Measurements from ENCODE around the gene SLC35F6.
"Not testable (repeated sequence)": the region's sequence is repeated elsewhere in the genome, so short reads cannot be mapped to it uniquely, and the experiment has no call there.

SLC35F6 gene

DNA sequence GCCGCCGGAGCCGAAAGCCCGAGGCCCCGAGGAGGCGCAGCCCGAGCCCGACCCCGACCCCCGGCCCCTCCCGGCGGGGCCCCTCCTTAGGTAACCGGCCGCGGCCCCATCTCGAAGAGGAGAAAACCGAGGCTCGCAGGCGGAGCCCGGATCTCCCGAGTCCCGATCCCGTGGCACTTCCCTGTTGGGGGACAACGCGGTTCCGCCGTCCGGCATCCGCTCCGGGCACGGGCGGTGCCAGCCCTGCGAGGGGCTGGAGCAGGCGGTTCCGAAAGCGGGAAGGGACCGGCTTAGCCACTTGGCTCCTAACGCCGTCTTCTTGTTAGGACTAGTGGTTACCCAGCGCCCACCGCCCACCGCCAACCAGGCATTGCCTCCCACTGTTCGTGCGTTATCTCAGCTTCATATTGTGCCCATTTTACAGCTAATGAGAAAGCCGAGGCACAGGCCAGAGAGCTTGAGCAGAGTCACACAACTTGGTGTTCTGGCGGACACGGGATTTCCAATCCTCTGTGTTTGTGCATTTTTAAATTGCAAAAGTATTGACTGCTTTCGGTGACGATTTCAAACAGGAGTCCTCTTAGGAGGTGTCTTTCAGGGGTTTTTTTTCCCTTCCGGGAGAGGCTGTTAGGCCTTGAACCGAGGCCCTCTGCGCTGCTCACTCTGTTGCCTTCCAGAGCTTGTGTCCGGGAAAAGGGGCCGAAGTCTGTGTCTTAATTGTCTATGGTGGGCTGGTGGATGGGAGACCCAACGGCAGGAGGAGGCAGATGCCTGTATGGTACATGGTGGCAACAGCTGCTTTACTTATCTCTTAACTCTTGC lies 22.3 kb downstream of the SLC35F6 start:
- DNase-seq: no peak

DNA sequence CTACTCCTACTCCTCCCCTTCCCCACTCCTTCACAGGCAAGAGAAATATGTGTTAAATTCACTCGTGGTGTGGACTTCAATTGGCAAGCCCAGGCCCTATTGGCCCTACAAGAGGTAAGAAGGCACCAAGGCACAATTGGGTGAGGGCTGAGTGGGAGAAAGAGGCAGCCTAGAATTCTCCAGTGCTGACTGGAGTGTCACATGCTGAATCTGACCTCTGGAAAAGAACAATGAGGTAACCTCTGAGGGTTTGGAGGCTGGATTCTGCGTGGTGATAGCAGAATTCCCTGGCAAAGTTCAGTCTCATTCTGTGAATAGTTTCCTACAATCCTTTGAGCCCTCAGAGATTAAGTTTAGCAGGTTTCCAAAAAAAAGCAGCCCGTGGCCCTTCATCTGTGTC lies 28.6 kb downstream of the SLC35F6 start:
- no peak for DNase-seq

DNA sequence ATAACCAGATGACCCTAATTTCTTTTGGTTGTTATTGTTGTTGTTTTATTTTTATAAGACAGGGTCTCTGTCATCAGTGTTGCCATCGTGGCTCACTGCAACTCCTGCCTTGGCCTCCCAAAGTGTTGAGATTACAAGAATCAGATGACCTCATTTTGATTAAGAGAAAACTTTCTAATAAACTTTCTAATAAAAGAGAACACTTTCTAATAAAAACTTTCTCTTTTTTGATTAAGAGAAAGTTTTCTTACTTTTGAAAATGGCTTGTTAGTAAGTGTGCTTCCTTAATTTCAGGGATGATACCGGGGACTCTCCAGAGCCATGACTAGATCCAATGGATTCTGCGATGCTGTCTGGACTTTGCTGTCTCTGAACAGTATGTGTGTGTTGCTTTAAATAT lies 29.4 kb downstream of the SLC35F6 start:
- no peak for DNase-seq

DNA sequence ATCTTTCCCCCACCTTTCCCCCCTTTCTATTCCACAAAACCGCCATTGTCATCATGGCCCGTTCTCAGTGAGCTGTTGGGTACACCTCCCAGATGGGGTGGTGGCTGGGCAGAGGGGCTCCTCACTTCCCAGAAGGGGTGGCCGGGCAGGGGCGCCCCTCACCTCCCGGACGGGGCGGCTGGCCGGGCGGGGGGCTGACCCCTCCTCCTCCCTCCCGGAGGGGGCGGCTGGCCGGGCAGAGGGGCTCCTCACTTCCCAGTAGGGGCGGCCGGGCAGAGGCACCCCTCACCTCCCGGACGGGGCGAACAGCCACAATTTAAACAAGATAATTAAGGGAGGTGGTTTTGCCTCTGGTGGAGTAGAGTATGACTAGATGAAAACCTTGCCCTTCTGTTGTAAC lies 31.1 kb downstream of the SLC35F6 start:
- DNase-seq: not testable (repeated sequence)

DNA sequence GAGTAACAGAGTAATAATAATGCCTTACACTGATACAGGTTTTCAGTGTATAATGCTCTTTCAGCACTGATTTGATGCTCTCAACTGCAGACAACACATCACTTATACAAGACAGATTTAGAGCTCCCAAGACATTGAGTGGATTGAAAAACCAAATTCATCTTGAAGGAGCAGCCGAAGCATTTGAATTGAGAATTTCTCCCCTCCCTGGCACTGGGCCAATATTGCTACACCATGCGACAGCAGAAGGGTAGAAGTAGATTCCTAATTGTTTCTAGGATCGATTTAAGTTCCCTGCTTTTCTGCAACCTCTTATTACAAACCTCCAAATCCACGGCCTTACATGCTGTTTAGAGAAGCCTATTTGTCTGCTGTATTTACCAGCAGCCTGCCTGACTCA lies 37.2 kb downstream of the SLC35F6 start:
- no peak for DNase-seq

DNA sequence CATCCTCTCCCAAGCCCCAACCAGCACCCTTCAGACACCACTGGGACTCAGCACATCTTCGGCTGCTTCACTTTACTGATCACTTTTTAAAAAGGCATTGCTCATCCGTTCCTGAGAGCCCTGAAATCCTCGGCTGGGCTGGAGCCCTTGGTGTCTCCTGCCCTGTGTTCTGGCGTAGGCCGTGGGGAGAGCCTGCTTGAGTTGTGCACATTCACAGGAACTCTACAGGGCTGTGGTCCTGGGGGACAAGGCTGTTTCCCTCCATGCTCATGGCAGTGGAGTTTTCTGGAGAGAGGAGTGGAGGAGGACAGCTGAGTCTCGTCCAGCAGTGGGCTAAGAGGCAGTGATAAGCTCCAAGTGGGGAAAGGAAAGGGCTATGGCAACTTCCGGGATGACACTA lies 37.7 kb downstream of the SLC35F6 start:
- DNase-seq: no peak

DNA sequence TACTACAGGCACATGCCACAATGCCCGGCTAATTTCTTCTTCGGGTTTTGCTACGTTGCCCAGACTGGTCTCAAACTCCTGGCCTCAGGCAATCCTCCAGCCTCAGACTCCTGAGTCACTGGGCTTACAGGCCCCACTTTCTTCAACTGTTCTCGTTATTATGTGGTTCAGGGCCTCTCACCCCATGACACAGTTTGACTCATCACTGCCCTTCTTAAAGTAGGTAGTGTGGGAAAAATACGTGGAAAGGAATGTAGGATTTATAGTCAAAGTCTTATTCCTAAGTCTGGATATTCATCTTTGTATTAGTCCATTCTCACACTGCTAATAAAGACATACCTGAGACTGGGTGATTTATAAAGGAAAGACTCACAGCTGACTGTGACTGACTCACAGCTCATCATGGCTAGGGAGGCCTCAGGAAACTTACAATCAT lies 41.2 kb downstream of the SLC35F6 start:
- no peak for DNase-seq

DNA sequence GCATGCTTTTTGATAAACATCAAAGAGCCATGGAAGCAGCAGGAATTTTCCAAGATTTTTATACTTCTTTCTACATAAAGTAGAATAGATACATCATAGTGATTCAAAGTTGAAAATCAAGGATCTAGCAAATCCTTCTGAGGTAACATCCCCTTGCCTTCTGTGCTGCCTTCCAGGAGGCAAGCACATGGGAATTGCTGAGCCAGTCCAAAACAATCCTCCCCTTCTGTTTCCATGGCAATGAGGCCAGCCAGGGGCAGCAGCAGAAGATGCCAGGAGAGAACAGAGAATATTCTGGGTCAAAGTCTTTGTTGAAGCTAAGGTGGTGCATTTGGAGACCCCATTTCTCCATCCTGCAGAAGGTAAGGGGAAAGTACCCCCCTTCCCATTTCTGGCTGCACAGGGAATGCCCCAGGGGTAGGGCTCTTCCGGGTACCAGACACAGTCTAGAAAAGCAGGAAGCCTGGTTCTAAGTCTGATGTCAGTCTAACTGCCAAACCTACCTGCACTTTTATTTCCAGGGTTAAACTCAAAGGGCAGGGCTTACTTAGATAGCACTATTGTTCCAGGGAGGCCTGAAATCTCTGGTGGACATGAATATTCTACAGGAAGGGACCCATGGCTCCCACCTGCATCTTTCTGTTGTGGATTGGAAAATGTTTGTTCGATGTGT lies 43.8 kb downstream of the SLC35F6 start:
- DNase-seq: no peak

DNA sequence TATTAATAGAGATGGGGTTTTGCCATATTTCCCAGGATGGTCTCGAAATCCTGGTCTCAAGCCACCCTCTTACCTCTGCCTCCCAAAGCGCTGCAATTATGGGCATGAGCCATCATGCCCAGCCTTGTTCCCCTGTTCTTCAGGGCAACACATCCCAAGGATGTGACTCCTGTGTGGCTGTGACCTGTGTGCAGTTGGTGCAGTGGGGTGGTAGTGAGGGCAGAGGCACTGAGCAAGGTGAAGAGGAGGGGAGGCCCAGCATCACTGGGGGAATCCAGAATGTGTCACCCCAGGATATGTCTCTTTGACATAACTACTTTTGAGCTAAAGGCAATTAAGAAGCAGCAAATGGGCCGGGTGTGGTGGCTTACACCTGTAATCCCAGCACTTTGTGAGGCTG lies 45.1 kb downstream of the SLC35F6 start:
- no peak for DNase-seq

DNA sequence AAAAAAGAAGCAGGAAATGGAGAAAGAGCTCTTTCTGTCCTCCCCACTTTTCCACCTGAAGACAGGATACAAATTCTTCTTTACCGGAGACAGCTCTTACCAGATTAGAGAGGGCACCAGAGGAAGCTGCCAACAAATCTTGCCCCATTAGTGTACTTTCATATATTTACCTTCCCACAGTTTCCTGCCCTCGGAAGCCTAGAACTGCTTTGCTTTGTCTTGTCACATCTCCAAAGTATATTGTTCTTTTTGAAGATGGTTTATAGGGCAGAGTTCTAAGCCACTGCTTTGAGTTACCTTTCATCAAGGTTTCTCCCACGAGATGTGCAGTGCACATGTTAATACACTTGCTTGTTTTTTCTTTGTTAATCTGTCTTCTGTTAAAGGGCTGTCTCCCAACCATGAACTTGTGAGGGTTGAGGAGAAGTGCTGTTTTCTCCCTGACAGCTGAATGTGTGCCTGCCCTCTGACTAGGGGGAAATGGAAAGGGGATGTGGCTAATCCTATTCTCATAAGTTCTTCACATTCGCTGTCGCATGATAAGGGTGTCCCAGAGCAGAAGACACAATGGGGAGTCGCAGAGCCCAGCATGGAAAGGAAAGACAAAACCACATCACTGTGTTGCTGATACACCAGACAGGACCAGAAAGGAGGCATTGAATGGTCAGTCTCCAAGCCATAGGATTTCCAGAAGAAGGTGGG lies 45.9 kb downstream of the SLC35F6 start:
- no peak for DNase-seq

DNA sequence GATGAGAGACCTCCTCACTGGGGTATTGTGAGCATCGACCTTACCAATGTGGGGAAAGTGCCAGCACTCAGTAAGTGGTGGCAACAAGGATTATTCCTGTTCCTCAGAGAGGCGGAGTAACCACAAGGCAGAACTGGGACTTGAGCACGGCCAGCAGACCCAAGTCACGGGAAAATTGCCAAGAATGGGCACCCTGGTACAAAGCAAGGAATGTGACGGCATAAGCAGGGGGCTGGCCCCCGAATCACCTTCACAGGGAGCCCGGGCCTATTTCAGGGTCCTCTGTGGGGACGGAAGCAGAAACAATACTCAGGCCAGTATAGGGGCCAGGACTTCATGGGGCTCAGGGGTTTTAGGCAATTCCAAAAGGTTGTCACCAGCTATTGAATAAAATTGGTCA lies 47.2 kb downstream of the SLC35F6 start:
- DNase-seq: no peak

DNA sequence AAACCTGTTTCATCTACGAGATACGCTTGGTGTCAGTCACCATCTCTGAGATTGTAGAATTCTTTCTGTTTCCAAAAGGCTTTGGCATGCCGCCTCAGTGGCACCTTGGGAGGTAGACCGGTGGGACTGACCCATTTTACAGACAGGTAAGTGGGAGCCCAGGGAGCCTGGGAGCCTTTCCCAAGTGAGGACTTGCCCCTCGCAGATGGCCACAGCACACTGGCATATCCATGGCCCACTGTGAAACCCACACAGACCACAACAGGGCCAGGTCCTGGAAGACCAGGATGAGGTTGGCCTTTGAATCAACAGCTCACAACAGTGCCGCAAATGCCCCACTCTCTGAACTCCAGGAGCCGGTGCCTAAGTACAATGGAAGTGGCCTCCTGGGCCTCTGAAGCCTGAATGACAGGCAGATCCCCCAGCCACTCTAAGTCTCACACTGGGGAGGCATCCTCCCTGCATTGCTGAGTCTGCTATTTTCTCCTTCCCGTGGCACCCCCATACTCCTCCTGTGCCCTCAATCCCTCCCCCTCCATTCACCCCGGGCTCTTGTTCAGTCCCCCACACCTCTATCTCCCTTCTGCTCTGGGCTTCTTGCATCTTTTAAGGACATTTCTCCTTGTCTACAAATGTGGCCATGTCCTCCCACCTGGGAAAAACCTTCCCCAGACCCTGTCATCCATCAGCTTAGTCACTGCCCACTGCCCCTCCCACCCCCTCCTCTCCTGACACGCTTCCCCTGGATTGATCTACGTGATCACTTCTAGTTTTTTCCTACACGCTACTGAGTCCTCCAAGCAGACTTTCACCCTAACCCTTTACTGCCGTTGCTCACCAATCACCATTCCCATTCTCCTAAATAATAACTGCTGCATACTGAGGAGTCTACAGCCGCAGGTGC lies 48.0 kb downstream of the SLC35F6 start:
- DNase-seq: no peak

DNA sequence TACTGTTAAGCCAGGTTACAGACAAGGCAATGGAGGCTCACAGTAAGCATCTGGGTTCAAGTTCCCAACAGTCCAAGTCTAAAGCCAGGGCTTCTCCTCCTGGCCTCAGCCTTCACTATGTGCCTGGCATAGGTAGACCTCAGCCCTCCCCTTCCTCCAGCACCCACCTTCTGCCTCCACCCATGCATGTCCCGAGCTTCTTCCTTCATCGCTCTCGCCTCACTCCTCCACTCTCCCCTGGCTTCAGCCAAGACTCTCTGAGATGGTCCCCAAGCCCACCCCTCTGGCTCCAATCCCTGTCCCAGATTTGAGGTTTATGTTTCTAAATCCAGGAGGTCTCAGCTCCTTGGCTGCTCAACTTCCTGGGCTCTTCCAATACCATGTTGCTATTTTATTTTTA lies 48.6 kb downstream of the SLC35F6 start:
- no peak for DNase-seq

DNA sequence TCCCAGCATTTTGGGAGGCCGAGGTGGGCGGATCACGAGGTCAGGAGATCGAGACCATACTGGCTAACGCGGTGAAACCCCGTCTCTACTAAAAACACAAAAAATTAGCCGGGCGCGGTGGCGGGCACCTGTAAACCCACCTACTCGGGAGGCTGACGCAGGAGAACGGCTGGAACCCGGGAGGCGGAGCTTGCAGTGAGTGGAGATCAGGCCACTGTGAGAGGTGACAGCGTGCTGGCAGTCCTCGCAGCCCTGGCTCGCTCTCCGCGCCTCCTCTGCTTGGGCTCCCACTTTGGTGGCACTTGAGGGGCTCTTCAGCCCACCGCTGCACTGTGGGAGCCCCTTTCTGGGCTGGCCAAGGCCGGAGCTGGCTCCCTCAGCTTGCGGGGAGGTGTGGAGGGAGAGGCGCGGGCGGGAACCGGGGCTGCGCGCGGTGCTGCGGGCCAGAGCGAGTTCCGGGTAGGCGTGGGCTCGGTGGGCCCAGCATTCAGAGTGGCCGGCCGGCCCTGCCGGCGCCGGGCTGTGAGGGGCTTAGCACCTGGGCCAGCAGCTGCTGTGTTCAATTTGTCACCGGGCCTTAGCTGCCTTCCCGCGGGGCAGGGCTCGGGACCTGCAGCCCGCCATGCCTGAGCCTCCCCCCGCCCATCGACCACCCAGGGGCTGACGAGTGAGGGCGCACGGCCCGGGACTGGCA lies 50.1 kb downstream of the SLC35F6 start:
- DNase-seq: not testable (repeated sequence)

DNA sequence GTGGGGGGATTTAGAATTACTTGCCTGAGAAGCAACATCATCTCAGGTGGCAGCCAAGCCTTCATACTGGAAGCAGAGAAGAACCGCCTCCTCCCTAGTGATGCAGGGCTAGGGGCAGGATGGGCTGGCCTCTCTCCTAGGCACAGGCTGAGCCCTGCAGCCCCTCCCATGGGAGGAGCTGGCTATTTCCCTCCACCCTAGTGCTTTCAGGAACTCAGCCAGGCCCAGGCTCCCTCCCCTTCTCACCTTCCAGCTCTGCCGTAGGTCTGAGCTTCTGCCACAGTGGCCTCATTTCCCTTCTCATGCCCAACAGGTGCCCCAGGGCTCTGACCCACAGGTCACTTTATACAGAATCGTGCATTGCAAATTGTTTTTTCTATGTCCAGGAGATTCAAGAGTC lies 52.8 kb downstream of the SLC35F6 start:
- DNase-seq: no peak

DNA sequence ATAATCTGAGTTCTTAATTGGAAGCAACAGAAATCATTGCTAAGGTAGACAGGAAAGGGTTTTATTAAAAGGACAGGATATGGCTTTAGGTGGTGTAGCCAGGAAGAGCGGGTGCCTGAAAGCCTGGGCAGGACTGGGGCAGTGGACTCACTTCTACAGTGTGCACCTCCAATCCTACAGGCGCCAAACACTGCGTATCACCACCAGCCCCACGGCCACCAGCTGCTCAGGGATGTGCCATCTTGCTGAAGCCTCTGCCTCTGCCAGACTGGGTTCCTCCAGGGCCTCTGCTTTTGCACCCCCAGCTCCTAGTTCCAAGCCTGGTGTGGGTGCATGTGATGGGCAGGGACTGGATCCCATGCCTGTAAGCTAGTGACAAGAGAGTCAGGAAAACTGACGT lies 54.2 kb downstream of the SLC35F6 start:
- DNase-seq: no peak

DNA sequence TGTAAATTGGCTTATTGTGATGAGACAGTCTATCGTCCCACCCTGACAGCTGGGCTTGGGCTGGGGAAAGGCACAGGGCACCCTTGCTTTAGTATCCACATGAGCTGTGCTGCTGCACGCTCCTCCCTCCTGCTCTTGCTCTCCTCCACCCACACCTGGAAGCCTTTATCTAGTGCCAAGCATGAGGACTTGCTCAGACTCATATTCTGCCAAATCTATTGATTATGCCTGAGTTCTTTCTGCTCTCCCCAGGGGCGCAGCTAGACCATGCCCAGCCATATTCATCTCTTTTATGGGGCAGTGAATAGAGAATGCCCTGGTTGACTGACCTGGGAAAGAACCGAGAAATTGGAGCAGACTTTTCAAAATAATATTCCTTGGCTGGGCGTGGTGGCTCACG lies 54.9 kb downstream of the SLC35F6 start:
- no peak for DNase-seq

DNA sequence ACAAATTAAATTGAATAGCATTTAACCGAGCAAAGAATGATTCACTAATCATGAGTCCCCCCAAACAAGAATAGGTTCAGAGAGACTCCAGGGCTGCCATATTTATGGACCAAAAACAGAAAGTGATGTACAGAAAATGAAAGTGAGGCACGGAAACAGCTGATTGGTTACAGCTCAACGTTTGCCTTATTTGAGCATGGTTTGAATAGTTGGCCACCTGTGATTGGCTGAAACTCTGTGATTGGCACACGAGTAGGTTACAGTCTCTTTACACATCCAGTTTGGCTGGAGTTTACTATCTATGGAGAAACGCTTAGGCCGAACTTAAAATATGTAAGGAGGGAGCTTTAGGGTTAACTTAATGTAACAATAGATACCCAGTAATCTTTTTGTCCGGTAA lies 56.8 kb downstream of the SLC35F6 start:
- DNase-seq: no peak

DNA sequence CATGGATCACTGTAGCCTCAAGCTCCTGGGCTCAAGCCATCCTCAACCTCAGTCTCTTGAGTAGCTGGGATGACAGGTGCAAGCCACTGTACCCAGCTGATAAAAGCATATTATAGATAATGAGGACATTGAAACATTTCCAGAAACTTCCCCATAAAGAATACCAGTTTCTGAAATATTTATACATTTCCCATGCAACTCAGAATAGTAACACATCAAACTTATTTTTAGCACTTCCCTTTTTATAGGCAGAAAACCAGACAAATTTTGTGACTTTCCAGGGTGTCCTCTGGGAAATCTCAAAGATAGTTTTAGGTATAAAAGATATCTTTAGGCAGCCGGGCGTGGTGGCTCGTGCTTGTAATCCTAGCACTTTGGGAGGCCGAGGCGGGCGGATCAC lies 58.8 kb downstream of the SLC35F6 start:
- DNase-seq: no peak
